ENCODE results near the gene BSG. TPM values are rescaled to one million over a fixed set of nuclear protein-coding genes. Genes with fewer than 3 reads are reported as not detected.

The BSG gene
- total and polyA plus RNA-seq, 10 of the 15 experiments (the other 5 are each of a cell fraction or from before 2014, with no cell fraction given) = 2.8 to 297 (median 199) TPM

GRCh38 chr19:621819-622218 is 49.4 kb downstream of the BSG start:
- ChIA-PET RAD21 (ENCODE audit: unreplicated experiment) (no interaction called here), CTCF (no interaction called here)
- H3K9me3 ChIP-seq (replicated peaks; ENCODE audit: control insufficient read depth, insufficient read depth, low read length) = no peaks in the 10 kb centered on the region; the same call in 2 of the 3 replicates

More at GRCh38 chr19:621819-622218, 49.4 kb downstream of the BSG start:
- H3K79me2 ChIP-seq (ENCODE audit: control insufficient read depth, insufficient read depth, low read length) = no peaks in the 10 kb centered on the region
- H3K27me3 ChIP-seq (replicated peaks in 1 of 2; ENCODE audit: control insufficient read depth in 2 of 2, insufficient read depth in 2 of 2, low read length in 1 of 2) = no peaks in the 10 kb centered on the region
- BruUV-seq (replicated peaks) = no TSS peak
- H3K27ac ChIP-seq (ENCODE audit: control insufficient read depth, insufficient read depth) = no peak overlapping the region
- intact Hi-C loops (cut with micrococcal nuclease; ENCODE audit: unreplicated experiment) (no loop called here), in situ Hi-C loops (cut with MboI) (no loop called here)
- H3K9ac ChIP-seq (ENCODE audit: control insufficient read depth, insufficient read depth, low read length) = no peak overlapping the region
- H3K4me2 ChIP-seq (ENCODE audit: control insufficient read depth, insufficient read depth) = no peak overlapping the region
- no peak overlapping the region for H2AFZ ChIP-seq (ENCODE audit: control insufficient read depth, low read depth, low read length)
- H3K4me3 ChIP-seq = no peak overlapping the region
- no peak for TF ChIP-seq RAD51 (IDR thresholded peaks at IDR 0.05)
- no peak for TF ChIP-seq MYC (IDR thresholded peaks at IDR 0.05; ENCODE audit: insufficient read depth, insufficient read length, insufficient replicate concordance, low read length, severe bottlenecking)
- TF ChIP-seq SIN3A (IDR thresholded peaks at IDR 0.05; ENCODE audit: low read depth, low read length) = no peak
- no peak for TF ChIP-seq SREBF1 (IDR thresholded peaks at IDR 0.05; ENCODE audit: low read length)
- no peak for TF ChIP-seq CBX3 (IDR thresholded peaks at IDR 0.05; ENCODE audit: borderline replicate concordance, low read depth)
- no peak for TF ChIP-seq E2F4 (IDR thresholded peaks at IDR 0.05; ENCODE audit: low read depth, low read length)
- no peak for TF ChIP-seq ZNF274 (IDR thresholded peaks at IDR 0.05; ENCODE audit: insufficient read depth, insufficient read length)
- no peak for TF ChIP-seq ZNF217 (IDR thresholded peaks at IDR 0.05)
- no peak for TF ChIP-seq BCL3 (IDR thresholded peaks at IDR 0.05; ENCODE audit: borderline replicate concordance, insufficient read depth, low read depth, low read length, poor library complexity, severe bottlenecking)
- TF ChIP-seq JUND (IDR thresholded peaks at IDR 0.05; ENCODE audit: low read depth, low read length) = no peak
- no peak for TF ChIP-seq IKZF1 (conservative IDR thresholded peaks at IDR 0.05)
- no peak for TF ChIP-seq PML (IDR thresholded peaks at IDR 0.05; ENCODE audit: low read length)
- TF ChIP-seq TAF1 (IDR thresholded peaks at IDR 0.05; ENCODE audit: borderline replicate concordance, low read depth, low read length) = no peak
- TF ChIP-seq MEF2B (IDR thresholded peaks at IDR 0.05; ENCODE audit: partially characterized antibody, poor library complexity, severe bottlenecking) = no peak
- TF ChIP-seq SP1 (IDR thresholded peaks at IDR 0.05; ENCODE audit: low read depth, low read length) = no peak
- no peak for DNase-seq (ENCODE audit: low read depth, low spot score)
- no peaks in the 10 kb centered on the region for H4K20me1 ChIP-seq (ENCODE audit: control insufficient read depth, insufficient read depth)
- no peaks in the 10 kb centered on the region for H3K4me1 ChIP-seq (ENCODE audit: control insufficient read depth, insufficient read depth, low read length)
- no peak for ATAC-seq
- peaks cover 4 to 9% of the 10 kb centered on the region in 2 experiments; a peak in 3 of 4 replicates for H3K36me3 ChIP-seq (ENCODE audit: control insufficient read depth in 2 of 2, insufficient read depth in 2 of 2, low read length in 1 of 2)
- ChIA-PET POLR2A (no interaction called here), SMC1A (ENCODE audit: uncharacterized antibody, unreplicated experiment) (no interaction called here)
- FAIRE-seq = no peak
- WGBS (ENCODE audit: insufficient coverage, insufficient replicate concordance, low lambda C conversion rate, missing lambda C conversion rate) = 93% methylated on average over 24 of the region's 24 CpGs
